ENCODE results near the gene RELN. TPM values are rescaled to one million over a fixed set of nuclear protein-coding genes. Genes with fewer than 3 reads are reported as not detected.

Gene RELN
- total and polyA plus RNA-seq, 9 of the 15 experiments (the other 6 are each of a cell fraction or from before 2014, with no cell fraction given), result 12.9 to 43.2 (median 18.1) TPM

- no peak for TF ChIP-seq CLOCK (CRISPR knock-in tag; IDR thresholded peaks at IDR 0.05; ENCODE audit: borderline replicate concordance)
- peak; percentile 24 to 36; a peak in 3 of 4 replicates for TF ChIP-seq RAD21 (CRISPR knock-in tag; conservative IDR thresholded peaks at IDR 0.05 in 1 of 2, IDR thresholded peaks at IDR 0.05 in 1 of 2)
- TF ChIP-seq IRF1 (CRISPR knock-in tag; IDR thresholded peaks at IDR 0.05; ENCODE audit: borderline replicate concordance), result no peak
- no peak for TF ChIP-seq RBM17 (IDR thresholded peaks at IDR 0.05; ENCODE audit: borderline replicate concordance, low read depth, low read length)
- no peak for TF ChIP-seq ZNF695 (CRISPR knock-in tag; IDR thresholded peaks at IDR 0.05)
- peak in 1 of 3 experiments; percentile 33; a peak in 2 of 6 replicates for TF ChIP-seq CTCF (IDR thresholded peaks at IDR 0.05 in 2 of 3, conservative IDR thresholded peaks at IDR 0.05 in 1 of 3; ENCODE audit: insufficient read depth in 2 of 3, low read depth in 1 of 3, low read length in 3 of 3)
Observed at GRCh38 chr7:103664577-103664976, 324.9 kb downstream of the RELN start (continued).
